Activated B cell treated with CpG ODN at 0.5 μM for 24 hours (primary cell): Measurements from ENCODE around the gene DZIP1. TPM values are rescaled to one million over a fixed set of nuclear protein-coding genes. Genes with fewer than 3 reads are reported as not detected.

Experiments
- ATAC-seq: fragments of 200-7000 bp; cut with Tn5 transposase; one replicate; pipeline ENCODE4 v1.10.0; 2021; ENCODE audit warnings: low read depth, mild to moderate bottlenecking, moderate library complexity
- CTCF ChIA-PET: fragments of 350-600 bp; sonication (Branson Sonifier 250); formaldehyde crosslinking; loops from one replicate; lab custom pipeline; 2021; ENCODE audit warnings: antibody characterized with exemption; lab: Charles Lee
- POLR2A ChIA-PET: fragments of 350-600 bp; sonication (Branson Sonifier 250); formaldehyde crosslinking; loops from one replicate; lab custom pipeline; 2021; ENCODE audit warnings: antibody characterized with exemption; lab: Charles Lee
- DNase-seq: peaks from one replicate; pipeline ENCODE4 v3.0.0; 2022
- H3K27ac Mint-ChIP-seq: one replicate; pipeline ENCODE4 v1.8.0; 2020; ENCODE audit warnings: mixed read lengths
- H3K27me3 Mint-ChIP-seq: one replicate; pipeline ENCODE4 v1.8.0; 2021; ENCODE audit warnings: mixed read lengths
- H3K36me3 Mint-ChIP-seq: one replicate; pipeline ENCODE4 v1.8.0; 2021; ENCODE audit warnings: low read depth, mixed read lengths
- H3K4me1 Mint-ChIP-seq: one replicate; pipeline ENCODE4 v1.8.0; 2021; ENCODE audit warnings: mixed read lengths
- H3K4me3 Mint-ChIP-seq: one replicate; pipeline ENCODE4 v1.8.0; 2020; ENCODE audit warnings: mild to moderate bottlenecking, mixed read lengths
- H3K9me3 Mint-ChIP-seq: one replicate; pipeline ENCODE4 v1.8.0; 2020; ENCODE audit warnings: mixed read lengths
- intact Hi-C: fragments of 100-400 bp; cut with micrococcal nuclease; formaldehyde crosslinking; loops from one replicate; pipeline ENCODE4 v1.15.1; 2024
- total RNA-seq: library from RNA; stranded (reverse); gene quantifications from 2 replicates; pipeline ENCODE4 v1.2.3, GENCODE V29; 2022
- TF ChIP-seq, protein P1 (sequence below): fragments of 200-600 bp; IDR thresholded peaks from one replicate; pipeline ENCODE4 v1.8.0; 2022; ENCODE audit warnings: antibody characterized with exemption, mild to moderate bottlenecking

Gene DZIP1
- total RNA-seq, 1 donor from 2014 or later = not detected

DNA sequence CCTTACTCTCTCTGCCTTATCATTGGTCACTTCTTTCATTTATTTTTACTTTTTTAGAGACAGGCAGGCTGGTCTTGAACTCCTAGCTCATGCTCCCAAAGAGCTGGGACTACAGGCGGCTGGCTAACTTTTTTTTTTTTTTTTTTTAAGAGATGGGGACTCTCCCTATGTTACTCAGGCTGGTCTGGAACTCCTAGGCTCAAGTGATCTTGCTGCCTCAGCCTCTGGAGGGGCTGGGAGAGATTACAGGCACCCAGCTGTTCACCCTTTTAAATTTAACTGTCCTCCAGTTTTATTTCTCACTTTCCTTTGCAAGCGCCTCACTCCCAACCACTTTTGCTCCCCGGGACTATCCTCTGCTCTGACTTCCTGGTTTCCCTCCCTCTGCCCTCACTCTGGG lies 97.6 kb downstream of the DZIP1 start:
- CTCF ChIA-PET = no interaction called here
- intact Hi-C loops = no loop called here
- H3K9me3 Mint-ChIP-seq = no peaks in the 10 kb centered on the region
- peaks cover 28% of the 10 kb centered on the region for H3K27me3 Mint-ChIP-seq
- ATAC-seq (no peak), DNase-seq (no peak)
- TF ChIP-seq, protein P1, sequence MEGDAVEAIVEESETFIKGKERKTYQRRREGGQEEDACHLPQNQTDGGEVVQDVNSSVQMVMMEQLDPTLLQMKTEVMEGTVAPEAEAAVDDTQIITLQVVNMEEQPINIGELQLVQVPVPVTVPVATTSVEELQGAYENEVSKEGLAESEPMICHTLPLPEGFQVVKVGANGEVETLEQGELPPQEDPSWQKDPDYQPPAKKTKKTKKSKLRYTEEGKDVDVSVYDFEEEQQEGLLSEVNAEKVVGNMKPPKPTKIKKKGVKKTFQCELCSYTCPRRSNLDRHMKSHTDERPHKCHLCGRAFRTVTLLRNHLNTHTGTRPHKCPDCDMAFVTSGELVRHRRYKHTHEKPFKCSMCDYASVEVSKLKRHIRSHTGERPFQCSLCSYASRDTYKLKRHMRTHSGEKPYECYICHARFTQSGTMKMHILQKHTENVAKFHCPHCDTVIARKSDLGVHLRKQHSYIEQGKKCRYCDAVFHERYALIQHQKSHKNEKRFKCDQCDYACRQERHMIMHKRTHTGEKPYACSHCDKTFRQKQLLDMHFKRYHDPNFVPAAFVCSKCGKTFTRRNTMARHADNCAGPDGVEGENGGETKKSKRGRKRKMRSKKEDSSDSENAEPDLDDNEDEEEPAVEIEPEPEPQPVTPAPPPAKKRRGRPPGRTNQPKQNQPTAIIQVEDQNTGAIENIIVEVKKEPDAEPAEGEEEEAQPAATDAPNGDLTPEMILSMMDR = no peak
- no peaks in the 10 kb centered on the region for H3K4me1 Mint-ChIP-seq
- H3K27ac Mint-ChIP-seq = no peak overlapping the region
- POLR2A ChIA-PET = no interaction called here
- no peak overlapping the region for H3K4me3 Mint-ChIP-seq
- no peaks in the 10 kb centered on the region for H3K36me3 Mint-ChIP-seq

DNA sequence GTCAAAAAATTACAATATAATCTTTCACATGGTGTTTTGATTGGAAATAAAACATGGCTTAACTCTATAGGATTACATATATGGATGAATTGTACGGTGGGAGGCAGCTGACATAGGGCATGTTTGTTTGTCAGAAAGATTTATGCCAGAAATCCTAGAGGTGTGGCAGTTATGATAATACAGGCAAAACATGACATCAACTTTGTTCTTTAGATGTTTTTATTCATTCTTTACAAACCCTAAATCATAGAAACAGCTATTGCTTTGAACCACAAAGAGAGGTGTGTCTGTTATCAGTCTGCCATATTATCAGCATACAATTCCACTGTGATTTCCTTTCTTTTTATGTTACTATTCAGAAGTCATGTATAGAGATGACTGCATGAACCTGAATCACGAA lies 100.2 kb downstream of the DZIP1 start:
- ChIA-PET POLR2A (no interaction called here), CTCF (no interaction called here)
- no peak for DNase-seq
- no peak overlapping the region for H3K27ac Mint-ChIP-seq
- H3K4me3 Mint-ChIP-seq = no peak overlapping the region
- TF ChIP-seq, protein P1 = no peak
- peaks cover 16% of the 10 kb centered on the region for H3K27me3 Mint-ChIP-seq
- no peaks in the 10 kb centered on the region for H3K4me1 Mint-ChIP-seq
- no peak for ATAC-seq
- no peaks in the 10 kb centered on the region for H3K36me3 Mint-ChIP-seq
- no peaks in the 10 kb centered on the region for H3K9me3 Mint-ChIP-seq
- intact Hi-C loops = no loop called here

DNA sequence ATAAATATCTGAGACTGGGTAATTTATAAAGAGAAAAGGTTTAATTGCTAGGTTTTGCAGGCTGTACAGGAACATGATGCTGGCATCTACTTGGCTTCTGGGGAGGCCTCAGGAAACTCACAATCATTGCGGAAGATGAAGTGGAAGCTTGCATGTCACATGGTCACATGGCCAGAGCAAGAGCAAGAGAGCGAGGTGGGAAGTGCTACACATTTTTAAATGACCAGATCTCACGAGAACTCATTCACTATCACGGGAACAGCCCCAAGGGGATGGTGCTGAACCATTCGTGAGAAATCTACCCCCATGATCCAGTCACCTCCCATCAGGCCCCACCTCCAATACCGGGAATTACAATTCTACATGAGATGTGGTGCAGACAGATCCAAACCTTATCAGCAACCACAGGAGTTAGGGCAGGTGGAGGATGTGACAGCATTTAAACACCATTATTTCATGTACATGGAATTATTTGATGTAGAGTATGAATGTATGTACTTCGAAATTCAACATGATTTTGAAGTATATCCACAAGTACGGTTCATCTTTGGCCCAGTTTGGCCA lies 102.5 kb downstream of the DZIP1 start:
- Mint-ChIP-seq H3K27me3 (peaks cover 8% of the 10 kb centered on the region), H3K27ac (no peak overlapping the region)
- POLR2A ChIA-PET = no interaction called here

DNA sequence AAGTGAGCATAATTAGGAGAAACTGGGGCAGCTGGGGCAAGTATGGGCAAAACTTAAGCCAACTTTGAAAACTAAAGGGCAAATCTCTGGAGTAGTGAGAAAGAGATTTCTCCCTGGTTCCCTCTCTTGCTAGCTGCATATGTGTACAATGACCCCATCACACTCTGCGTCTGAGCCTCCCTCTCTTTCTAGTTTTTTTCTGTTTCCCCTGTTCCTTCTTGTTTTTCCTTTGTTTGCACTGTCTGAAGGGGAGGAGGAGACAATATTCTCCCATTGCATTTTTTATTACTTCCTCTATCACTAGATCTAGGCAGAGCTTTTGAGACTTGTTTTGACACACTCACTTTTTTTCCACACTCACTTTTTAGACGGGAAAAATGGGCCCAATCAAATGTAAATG lies 103.2 kb downstream of the DZIP1 start:
- POLR2A ChIA-PET = no interaction called here
- TF ChIP-seq, protein P1 = no peak
- peaks cover 8% of the 10 kb centered on the region for H3K27me3 Mint-ChIP-seq
- intact Hi-C loops = no loop called here
- DNase-seq (no peak), ATAC-seq (no peak)
- no peaks in the 10 kb centered on the region for H3K4me1 Mint-ChIP-seq
- CTCF ChIA-PET = interaction anchor here (2.7 kb wide), 1 partner anchor 293 kb away, joined by 11 read pairs; no protein-coding TSS in a partner anchor
- H3K4me3 Mint-ChIP-seq = no peak overlapping the region
- H3K9me3 Mint-ChIP-seq = no peaks in the 10 kb centered on the region
- H3K36me3 Mint-ChIP-seq = no peaks in the 10 kb centered on the region
- H3K27ac Mint-ChIP-seq = no peak overlapping the region

More for the DNA sequence above, 102.5 kb downstream of the DZIP1 start:
- CTCF ChIA-PET = interaction anchor here (2.7 kb wide), 1 partner anchor 292 kb away, joined by 11 read pairs; no protein-coding TSS in a partner anchor
- DNase-seq (no peak), ATAC-seq (no peak)
- intact Hi-C loops = no loop called here
- Mint-ChIP-seq H3K4me3 (no peak overlapping the region), H3K4me1 (no peaks in the 10 kb centered on the region), H3K36me3 (no peaks in the 10 kb centered on the region), H3K9me3 (no peaks in the 10 kb centered on the region)
- TF ChIP-seq, protein P1 = no peak

DNA sequence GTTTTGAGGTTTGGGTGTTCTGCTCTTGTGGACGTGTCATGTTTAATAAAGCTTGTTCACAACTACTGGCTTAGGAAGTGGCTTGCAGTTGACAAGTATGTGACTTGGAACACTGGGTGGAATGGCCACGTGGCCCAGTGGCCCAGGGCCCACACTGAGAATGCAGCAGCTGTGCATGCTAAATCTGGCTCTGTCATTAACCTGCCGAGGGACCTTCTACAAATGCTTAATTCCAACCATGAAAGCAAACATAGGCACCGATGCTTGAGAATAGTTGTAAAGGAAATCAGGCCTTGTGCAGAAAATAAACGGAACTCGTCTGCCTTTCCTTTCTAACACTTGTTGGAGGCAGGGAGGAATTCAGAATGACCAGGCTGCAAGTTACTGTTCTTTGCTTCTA lies 103.6 kb downstream of the DZIP1 start:
- intact Hi-C loops = no loop called here
- DNase-seq = no peak
- Mint-ChIP-seq H3K4me1 (no peaks in the 10 kb centered on the region), H3K9me3 (no peaks in the 10 kb centered on the region), H3K36me3 (no peaks in the 10 kb centered on the region), H3K27ac (no peak overlapping the region), H3K27me3 (peaks cover 8% of the 10 kb centered on the region), H3K4me3 (no peak overlapping the region)
- POLR2A ChIA-PET = no interaction called here
- CTCF ChIA-PET = interaction anchor here (2.7 kb wide), 1 partner anchor 294 kb away, joined by 11 read pairs; no protein-coding TSS in a partner anchor
- no peak for ATAC-seq
- TF ChIP-seq, protein P1 = no peak
